Colon (tissue), 2 donors: ENCODE data around the gene RHBDL1.

Experiments
- FAIRE-seq: peaks from 2 replicates; lab custom pipeline; 2012; peaks lifted over from hg19 to GRCh38; lab: Jason Lieb, UNC
- donor health status: control.
- donor health status: control.

RHBDL1 gene

DNA sequence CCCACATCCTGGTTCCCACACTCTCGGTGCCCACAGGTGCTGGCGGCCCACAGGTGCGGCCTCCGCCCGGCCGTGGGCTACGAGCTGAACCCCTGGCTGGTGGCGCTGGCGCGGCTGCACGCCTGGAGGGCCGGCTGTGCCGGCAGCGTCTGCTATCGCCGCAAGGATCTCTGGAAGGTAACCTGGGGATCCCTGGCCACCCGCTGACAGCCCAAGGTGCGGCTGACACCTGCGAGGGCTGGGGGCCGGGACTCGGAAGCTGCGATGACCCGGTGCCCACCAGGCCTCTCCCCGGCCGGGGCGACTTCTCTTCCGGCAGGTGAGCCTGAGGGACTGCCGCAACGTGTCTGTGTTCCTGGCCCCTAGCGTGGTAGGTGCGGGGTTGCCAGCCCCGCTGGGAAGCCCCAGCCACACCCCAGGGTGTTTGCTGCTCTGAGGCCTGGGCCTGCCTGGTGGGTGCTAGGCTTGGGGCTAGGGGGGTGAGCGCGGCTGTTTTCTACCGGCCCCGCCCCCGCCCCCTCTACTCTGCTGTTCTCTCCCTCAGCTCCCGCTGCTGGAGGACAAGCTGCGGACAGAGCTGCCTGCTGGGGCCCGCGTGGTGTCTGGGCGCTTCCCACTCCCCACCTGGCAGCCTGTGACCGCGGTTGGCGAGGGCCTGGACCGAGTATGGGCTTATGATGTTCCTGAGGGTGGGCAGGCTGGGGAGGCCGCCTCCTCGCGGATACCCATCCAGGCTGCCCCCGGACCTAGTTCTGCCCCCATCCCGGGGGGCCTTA is 46.5 kb downstream of the RHBDL1 start:
- no peak for FAIRE-seq

DNA sequence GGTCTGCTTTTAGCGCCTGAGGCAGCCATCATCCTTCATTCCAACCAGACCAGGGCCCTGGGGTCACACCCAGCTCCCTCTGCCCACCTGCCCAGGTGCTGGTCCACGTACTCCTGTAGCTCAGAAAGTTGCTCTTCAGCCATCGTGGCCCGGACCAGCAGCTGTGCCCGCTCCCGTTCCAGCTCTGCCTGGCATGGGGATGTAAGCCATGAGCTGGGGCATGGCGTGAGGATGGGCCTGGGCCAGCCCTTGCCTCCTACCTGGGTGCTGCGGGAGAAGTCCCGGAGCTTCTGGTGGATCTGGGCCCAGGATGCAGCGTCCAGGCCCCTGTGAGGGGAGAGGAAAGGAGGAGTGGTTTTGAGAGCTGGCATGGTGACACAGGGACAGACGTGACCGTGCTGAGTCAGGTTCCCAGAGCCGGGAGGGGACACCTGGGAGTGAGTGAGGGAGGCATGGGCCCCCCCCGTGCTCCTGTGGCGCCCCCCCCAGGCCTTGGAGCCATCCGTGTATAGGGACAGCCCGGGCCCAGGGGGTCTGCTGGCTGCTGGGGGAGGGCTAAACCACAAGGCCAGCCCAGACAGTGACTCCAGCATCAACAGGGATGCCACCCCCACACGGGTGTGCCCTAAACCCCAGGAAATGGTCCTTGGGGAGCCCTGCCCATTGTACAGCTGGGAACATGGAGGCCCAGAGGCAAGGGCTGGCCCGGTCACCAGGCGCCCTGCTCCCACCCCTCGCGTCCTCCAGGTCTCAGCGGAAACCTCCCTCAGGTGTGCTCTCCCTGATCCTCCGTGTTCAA is 47.6 kb downstream of the RHBDL1 start:
- FAIRE-seq, result no peak

DNA sequence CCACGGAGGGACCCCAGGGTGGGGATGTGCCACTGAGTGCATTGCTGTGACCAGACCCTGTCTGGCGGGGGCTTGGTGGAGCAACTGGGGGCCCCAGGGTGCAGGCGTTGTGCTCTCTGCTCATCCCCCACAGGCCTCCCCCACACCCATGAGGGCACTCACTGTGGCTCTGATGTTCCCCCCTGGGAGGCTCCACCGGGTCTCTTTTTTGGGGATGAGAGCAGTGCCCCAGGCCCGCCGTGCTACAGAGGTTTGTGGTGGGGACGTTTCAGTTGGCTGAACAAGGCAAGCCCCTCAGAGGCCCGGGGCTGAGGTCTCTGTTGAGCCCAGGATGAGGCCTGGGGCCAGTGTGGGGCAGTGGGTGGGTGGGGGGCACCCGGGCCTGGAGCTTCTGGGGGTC is 48.2 kb downstream of the RHBDL1 start:
- FAIRE-seq, result no peak

- FAIRE-seq, result no peak
These were observed 48.9 kb downstream of the RHBDL1 start for GRCh38 chr16:724188-725040.

DNA sequence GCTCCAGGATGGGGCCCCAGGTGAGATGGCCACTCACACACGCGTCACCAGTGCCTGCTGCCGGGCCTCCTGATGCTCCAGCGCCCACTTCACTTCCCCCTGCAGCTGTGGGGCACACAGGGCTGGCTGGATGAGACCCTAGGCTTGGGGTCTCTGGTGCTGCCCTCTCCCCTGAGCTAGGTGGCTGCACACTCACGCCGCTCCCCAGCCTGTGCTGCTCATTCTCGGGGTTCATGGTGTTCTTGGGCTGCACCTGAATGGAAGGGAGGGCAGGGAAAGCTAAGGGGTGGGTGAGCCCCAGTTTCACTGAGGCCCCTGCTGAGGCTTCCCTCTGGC is 49.5 kb downstream of the RHBDL1 start:
- FAIRE-seq, result no peak

DNA sequence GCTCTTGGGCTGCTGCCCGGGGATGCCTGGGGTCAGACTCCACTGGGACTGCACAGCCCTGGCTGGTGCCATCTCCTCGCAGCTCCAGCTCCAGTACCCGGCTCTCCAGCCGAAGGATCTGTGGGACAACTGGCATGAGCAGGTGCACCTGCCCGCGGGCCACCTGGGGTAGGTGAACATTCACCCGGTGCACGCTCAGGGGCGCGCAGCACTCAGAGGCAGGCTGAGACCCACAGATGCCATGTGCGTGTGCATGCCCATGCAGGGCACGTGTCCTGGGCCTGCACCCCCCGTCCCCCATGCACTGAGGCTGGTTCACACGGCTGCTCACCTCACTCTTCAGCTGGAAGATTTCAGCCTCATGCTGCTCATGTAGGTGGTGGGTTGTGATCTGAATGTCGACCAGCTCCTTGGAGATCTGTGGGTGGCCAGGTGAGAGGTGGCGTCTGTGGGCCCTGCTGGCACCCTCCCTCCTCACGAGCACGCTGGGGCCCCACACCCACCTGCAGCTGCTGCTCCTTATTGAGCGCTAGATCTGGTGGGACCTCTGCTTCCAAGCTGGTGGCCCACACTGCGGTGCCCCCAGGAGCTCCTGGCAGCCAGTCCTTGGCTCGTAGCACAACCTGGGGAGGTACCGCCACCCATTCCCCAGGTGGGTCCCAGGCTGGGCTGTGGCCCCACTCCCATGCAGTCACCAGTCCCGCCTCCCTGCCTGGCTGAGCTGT is 50.2 kb downstream of the RHBDL1 start:
- no peak for FAIRE-seq

DNA sequence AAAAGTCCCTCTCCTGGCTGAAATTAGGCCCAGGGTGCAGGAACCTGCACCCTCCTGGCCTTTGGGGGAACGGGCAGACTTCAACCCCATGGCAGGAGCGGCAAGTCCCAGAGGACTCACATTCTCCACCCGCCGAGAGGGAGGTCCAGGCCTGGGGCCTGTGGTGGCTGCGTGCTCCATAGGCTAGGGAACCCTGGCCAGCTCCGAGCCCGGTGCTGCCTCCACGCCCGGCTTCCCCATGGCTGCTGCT is 50.6 kb downstream of the RHBDL1 start:
- FAIRE-seq, result no peak

DNA sequence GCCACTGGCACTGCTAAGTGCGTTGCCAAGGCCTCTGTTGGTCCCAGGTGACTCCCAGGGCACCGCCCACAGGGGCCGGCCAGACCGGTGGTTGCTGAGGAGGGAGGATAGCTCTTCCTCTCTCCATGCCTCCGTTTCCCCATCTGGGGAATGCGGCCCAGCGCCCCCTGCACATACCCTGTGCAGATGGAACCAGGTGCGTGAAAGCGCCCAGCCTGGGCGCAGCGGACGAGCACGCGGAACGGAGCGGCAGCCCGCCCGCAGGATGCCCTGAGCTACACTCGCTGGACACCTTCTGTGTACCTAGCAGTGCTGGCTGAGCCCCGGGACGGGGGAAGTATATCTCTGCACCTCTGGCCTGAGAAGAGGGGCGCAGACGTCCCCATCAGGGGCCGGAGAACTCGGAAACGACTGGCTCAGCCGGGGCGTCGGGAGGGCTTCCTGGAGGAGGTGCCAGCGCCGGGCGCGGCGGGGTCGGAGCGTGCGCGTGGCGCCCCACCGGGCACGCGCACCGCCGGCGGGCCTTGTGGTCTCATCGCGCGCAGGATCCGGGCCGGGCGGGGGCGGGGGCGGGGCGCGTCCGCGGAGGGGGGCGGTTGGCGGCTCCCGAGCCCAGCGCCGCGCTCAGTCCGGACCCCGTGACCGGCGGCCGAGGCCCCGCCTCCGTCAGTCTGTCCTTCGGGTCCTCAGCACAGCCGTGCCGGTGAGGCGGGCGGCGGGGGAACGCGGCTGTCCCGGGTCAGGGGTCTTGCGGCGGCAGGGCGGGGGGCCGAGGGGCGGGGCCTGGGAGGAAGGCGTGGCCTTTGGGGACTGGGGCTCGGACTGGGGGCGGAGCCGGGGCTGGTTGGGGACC is 51.2 kb downstream of the RHBDL1 start, which contains the start of the genes CCDC78 and HAGHL:
TSS of gene CCDC78 (minus strand) at position 6 of the 853 bp plus-strand sequence. CDS start 76 bp downstream, outside the sequence.
TSS of gene HAGHL (plus strand) at position 669 of the 853 bp plus-strand sequence. CDS start 404 bp downstream, outside the sequence.
- no peak for FAIRE-seq

DNA sequence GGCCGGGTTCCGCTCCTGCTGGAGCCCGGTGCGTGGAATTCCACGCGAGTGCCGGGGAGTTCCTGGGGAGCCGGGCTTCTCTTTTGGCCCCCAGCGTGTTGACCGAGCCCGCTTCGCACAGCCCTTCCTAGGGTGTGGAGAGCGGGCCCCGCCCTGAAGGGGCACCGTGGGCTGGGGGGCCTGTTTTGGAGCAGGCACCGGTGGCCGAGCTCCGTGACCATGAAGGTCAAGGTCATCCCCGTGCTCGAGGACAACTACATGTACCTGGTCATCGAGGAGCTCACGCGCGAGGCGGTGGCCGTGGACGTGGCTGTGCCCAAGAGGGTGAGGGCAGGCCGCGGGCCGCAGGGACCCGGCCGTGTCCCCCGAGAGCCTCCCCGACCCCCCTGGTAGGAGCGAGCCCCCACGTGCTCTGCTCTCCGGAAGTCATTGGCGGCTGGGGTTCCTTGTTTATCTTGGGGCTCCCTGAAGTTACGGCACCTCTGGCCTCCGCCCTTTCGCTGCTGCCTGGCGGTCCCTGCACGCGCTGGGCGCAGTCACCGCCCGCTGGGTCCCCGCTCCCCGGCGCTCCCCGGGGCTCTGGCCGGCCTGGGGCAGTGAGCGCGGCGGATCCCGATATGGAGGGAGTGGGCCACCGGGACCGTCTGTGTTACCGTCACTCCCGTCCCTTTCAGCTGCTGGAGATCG is 52.0 kb downstream of the RHBDL1 start:
- no peak for FAIRE-seq
